B cell (primary cell): Measurements from ENCODE around the gene CD151. TPM values are rescaled to one million over a fixed set of nuclear protein-coding genes. Genes with fewer than 3 reads are reported as not detected.

Experiments
- ATAC-seq: fragments of 200-7000 bp; cut with Tn5 transposase; one replicate; pipeline ENCODE4 v1.10.0; 2021; ENCODE audit warnings: low read depth, mild to moderate bottlenecking, moderate number of reproducible peaks, moderate library complexity
- CTCF ChIA-PET: fragments of 350-600 bp; sonication (Branson Sonifier 250); formaldehyde crosslinking; loops from one replicate; lab custom pipeline; 2021; ENCODE audit warnings: antibody characterized with exemption, inconsistent platforms; lab: Charles Lee
- POLR2A ChIA-PET: fragments of 350-600 bp; sonication (Branson Sonifier 250); formaldehyde crosslinking; loops from one replicate; lab custom pipeline; 2021; ENCODE audit warnings: antibody characterized with exemption; lab: Charles Lee
- DNase-seq: peaks from one replicate; pipeline ENCODE4 v3.0.0; 2013
- H2AFZ ChIP-seq: 2 replicates; pipeline ENCODE4 v1.6.1; 2012; ENCODE audit warnings: mild to moderate bottlenecking, low read depth, low read length; ENCODE audit not compliant: insufficient read depth, poor library complexity, severe bottlenecking
- H3K27ac ChIP-seq, 2 donors: 1 replicate in 1 of 2; 2 replicates in 1 of 2; pipeline ENCODE4 v1.5.1; 2012 to 2013; ENCODE audit warnings: low read length in 2 of 2, mild to moderate bottlenecking in 2 of 2, moderate library complexity in 1 of 2
- H3K27me3 ChIP-seq, 4 experiments: fragments of 200-600 bp in 1 of 4; sonication (generic) in 1 of 4; replicated peaks in 1 of 4; 1 replicate in 2 of 4; 2 replicates in 2 of 4; pipeline versions ENCODE4 v1.6.1 to v1.7.0; 2013 to 2016; ENCODE audit warnings: low read length in 3 of 4, mild to moderate bottlenecking in 2 of 4, mixed read lengths in 1 of 4, moderate library complexity in 1 of 4; ENCODE audit not compliant: insufficient read depth in 4 of 4, control insufficient read depth in 3 of 4; ENCODE audit errors: control extremely low read depth in 1 of 4
- H3K36me3 ChIP-seq, 2 experiments: replicated peaks in 1 of 2; 1 replicate in 1 of 2; 2 replicates in 1 of 2; pipeline versions ENCODE4 v1.6.1 to v1.7.1; 2013; ENCODE audit warnings: low read length in 1 of 2; ENCODE audit not compliant: insufficient read depth in 2 of 2, control insufficient read depth in 1 of 2; ENCODE audit errors: control extremely low read depth in 1 of 2, extremely low read depth in 1 of 2
- H3K4me1 ChIP-seq, 2 donors: fragments of 200-600 bp in 1 of 2; sonication (generic) in 1 of 2; 1 replicate in 1 of 2; 2 replicates in 1 of 2; pipeline versions ENCODE4 v1.5.1 to v1.6.1; 2013 to 2017; ENCODE audit warnings: low read length in 2 of 2; ENCODE audit not compliant: control insufficient read depth in 2 of 2, insufficient read depth in 2 of 2
- H3K4me2 ChIP-seq: replicated peaks from 2 replicates; pipeline ENCODE3; 2012; ENCODE audit warnings: mild to moderate bottlenecking, low read depth, low read length; ENCODE audit not compliant: poor library complexity, severe bottlenecking
- H3K4me3 ChIP-seq, 5 experiments: fragments of 200-600 bp in 1 of 5; sonication (generic) in 1 of 5; 1 replicate in 3 of 5; 2 replicates in 2 of 5; pipeline versions ENCODE4 v1.5.1 to v1.7.0; 2011 to 2016; ENCODE audit warnings: low read length in 4 of 5, mild to moderate bottlenecking in 4 of 5, low read depth in 2 of 5, control low read depth in 1 of 5, moderate library complexity in 1 of 5; ENCODE audit not compliant: insufficient read depth in 1 of 5; ENCODE audit errors: control extremely low read depth in 1 of 5, extremely low read depth in 1 of 5
- H3K79me2 ChIP-seq: fragments of 200-600 bp; sonication (generic); one replicate; pipeline ENCODE4 v1.6.0; 2016; ENCODE audit warnings: low read length; ENCODE audit not compliant: control insufficient read depth, insufficient read depth
- H3K9ac ChIP-seq: fragments of 200-600 bp; sonication (generic); 2 replicates; pipeline ENCODE4 v1.6.1; 2017; ENCODE audit warnings: mild to moderate bottlenecking, low read length, moderate library complexity
- H3K9me3 ChIP-seq, 3 donors: one replicate each; pipeline versions ENCODE4 v1.6.1 to v1.7.1; 2013; ENCODE audit warnings: low read length in 2 of 3; ENCODE audit not compliant: control insufficient read depth in 2 of 3, insufficient read depth in 1 of 3; ENCODE audit errors: control extremely low read depth in 1 of 3
- H4K20me1 ChIP-seq: 2 replicates; pipeline ENCODE4 v1.6.0; 2012; ENCODE audit warnings: mild to moderate bottlenecking, low read length; ENCODE audit not compliant: insufficient read depth, control insufficient read depth, poor library complexity, severe bottlenecking
- H3K27ac Mint-ChIP-seq: one replicate; pipeline ENCODE4 v1.8.0; 2021; ENCODE audit warnings: mixed read lengths
- H3K27me3 Mint-ChIP-seq: one replicate; pipeline ENCODE4 v1.8.0; 2021; ENCODE audit warnings: mixed read lengths
- H3K4me1 Mint-ChIP-seq: one replicate; pipeline ENCODE4 v1.8.0; 2021; ENCODE audit warnings: mixed read lengths
- H3K4me3 Mint-ChIP-seq: one replicate; pipeline ENCODE4 v1.8.0; 2021; ENCODE audit warnings: mixed read lengths
- H3K9me3 Mint-ChIP-seq: one replicate; pipeline ENCODE4 v1.8.0; 2022; ENCODE audit warnings: mixed read lengths; ENCODE audit not compliant: insufficient read depth
- CTCF ChIP-seq: fragments of 200-600 bp; IDR thresholded peaks from one replicate; pipeline ENCODE4 v1.8.0; 2022; ENCODE audit warnings: antibody characterized with exemption, mild to moderate bottlenecking
- EZH2 ChIP-seq: IDR thresholded peaks from 2 replicates; pipeline ENCODE4 v1.6.1; 2012; ENCODE audit warnings: borderline replicate concordance, low read depth, mild to moderate bottlenecking, moderate library complexity, low read length; ENCODE audit not compliant: insufficient read depth, poor library complexity, severe bottlenecking
- WGBS: methylation state at CpG from one replicate; pipeline ENCODE4 v1.1.5; 2013; ENCODE audit warnings: missing lambda C conversion rate; ENCODE audit not compliant: insufficient coverage; 5-methylcytosine and 5-hydroxymethylcytosine counted together
- intact Hi-C: fragments of 100-400 bp; cut with micrococcal nuclease; formaldehyde crosslinking; loops from one replicate; pipeline ENCODE4 v1.10.0; 2022
- polyA plus RNA-seq: library from polyadenylated mRNA; depleted of rRNA; stranded (reverse); fragments of >200 nt; gene quantifications from 2 replicates; pipeline ENCODE4 v1.2.3, GENCODE V29; 2012
- total RNA-seq, 2 donors: library from RNA; stranded (reverse); fragments of 120-200 nt in 1 of 2; gene quantifications; 1 replicate in 1 of 2; 2 replicates in 1 of 2; pipeline versions ENCODE4 v1.2.3 to v1.2.4, GENCODE V29; 2013 to 2022

CD151 gene
- total and polyA plus RNA-seq, 2 donors (not counting 1 experiment from before 2014, with no cell fraction given) = 24.4 to 25.5 TPM

GRCh38 chr11:831118-831864, 1.5 kb upstream of the CD151 start:
- H3K27ac Mint-ChIP-seq = no peak overlapping the region
- H3K36me3 ChIP-seq = no peaks in the 10 kb centered on the region
- peak overlapping the region; percentile 70 for H3K4me3 Mint-ChIP-seq
- TF ChIP-seq CTCF (no peak), EZH2 (no peak)
- H3K4me3 ChIP-seq = peak overlapping the region in 4 of 5 experiments; percentile 36 to 55 (median 48)
- H3K27me3 ChIP-seq = peaks cover 0 to 65% (median 20%) of the 10 kb centered on the region in 4 experiments
- H3K9me3 ChIP-seq = peaks cover 0 to 15% (median 0%) of the 10 kb centered on the region in 3 donors
- H3K27me3 Mint-ChIP-seq = peaks cover 7% of the 10 kb centered on the region
- ChIA-PET POLR2A (interaction anchor here (0.8 to 6.4 kb wide), 5 partner anchors 11 to 35 kb away, joined by 3 to 57 read pairs (median 11); partner anchors contain the start of genes PNPLA2, POLR2L and TSPAN4), CTCF (interaction anchor here (1.0 to 1.4 kb wide), 2 partner anchors 17 to 22 kb away, joined by 3 read pairs; partner anchors contain the start of gene RPLP2)
- WGBS = 88% methylated on average over 20 of the region's 31 CpGs
- H2AFZ ChIP-seq = peak overlapping the region; percentile 78
- H3K4me1 ChIP-seq = peaks cover 67 to 73% of the 10 kb centered on the region in 2 donors
- peak overlapping the region; percentile 68 for H3K9ac ChIP-seq
- H4K20me1 ChIP-seq = peaks cover 50% of the 10 kb centered on the region
- no peaks in the 10 kb centered on the region for H3K79me2 ChIP-seq
- ATAC-seq (no peak), DNase-seq (peak; percentile 44)
- intact Hi-C loops = no loop called here
- H3K9me3 Mint-ChIP-seq = no peaks in the 10 kb centered on the region
- peak overlapping the region; percentile 99 for H3K4me2 ChIP-seq
- no peak overlapping the region for H3K27ac ChIP-seq
- H3K4me1 Mint-ChIP-seq = peaks cover 53% of the 10 kb centered on the region
